GM12878 (cell line): ENCODE data around the gene FARS2. TPM values are rescaled to one million over a fixed set of nuclear protein-coding genes. Genes with fewer than 3 reads are reported as not detected.

Experiments
- ATAC-seq: fragments of 200-7000 bp; cut with Tn5 transposase; 3 replicates; pipeline ENCODE4 v1.9.1; 2020; ENCODE audit warnings: mild to moderate bottlenecking, moderate library complexity
- BruUV-seq: library from RNA; stranded (reverse); fragments of 400-500 nt; replicated peaks from 2 replicates; lab custom pipeline; 2021; lab: Mats Ljungman, UMichigan
- CTCF ChIA-PET: fragments of 300-600 bp; sonication (Branson Sonifier 250); formaldehyde crosslinking; extraction: SDS; loops from one replicate; lab custom pipeline; 2021; ENCODE audit warnings: inconsistent platforms; lab: Yijun Ruan, JAX
- POLR2A ChIA-PET: fragments of 350-600 bp; formaldehyde crosslinking; extraction: SDS; loops from one replicate; lab custom pipeline; 2021; ENCODE audit warnings: inconsistent platforms; lab: Charles Lee
- RAD21 ChIA-PET: fragments of 300-600 bp; sonication (Branson Sonifier 250); formaldehyde crosslinking; loops from one replicate; lab custom pipeline; 2023; ENCODE audit warnings: antibody characterized with exemption; ENCODE audit not compliant: unreplicated experiment; lab: Charles Lee
- SMC1A ChIA-PET: fragments of 300-600 bp; sonication (Branson Sonifier 250); formaldehyde crosslinking; loops from one replicate; lab custom pipeline; 2023; ENCODE audit not compliant: unreplicated experiment, uncharacterized antibody; lab: Charles Lee
- DNase-seq: peaks from one replicate; pipeline ENCODE4 v3.0.0-alpha.2; 2011; ENCODE audit warnings: low read depth, low spot score
- FAIRE-seq: peaks from 3 replicates; lab custom pipeline; 2011; peaks lifted over from hg19 to GRCh38; lab: Jason Lieb, UNC
- H2AFZ ChIP-seq: 2 replicates; pipeline ENCODE4 v1.6.0; 2011; ENCODE audit warnings: low read depth, low read length, control low read depth; ENCODE audit not compliant: control insufficient read depth
- H3K27ac ChIP-seq: 2 replicates; pipeline ENCODE4 v1.5.1; 2011; ENCODE audit warnings: control low read depth; ENCODE audit not compliant: control insufficient read depth, insufficient read depth
- H3K27me3 ChIP-seq, 2 experiments: replicated peaks in 1 of 2; 2 replicates each; pipeline versions ENCODE4 v1.6.0 to v1.6.1; 2011; ENCODE audit warnings: low read length in 1 of 2; ENCODE audit not compliant: control insufficient read depth in 2 of 2, insufficient read depth in 2 of 2
- H3K36me3 ChIP-seq, 2 experiments: 2 replicates each; pipeline ENCODE4 v1.5.1; 2011; ENCODE audit warnings: low read length in 1 of 2; ENCODE audit not compliant: control insufficient read depth in 2 of 2, insufficient read depth in 2 of 2
- H3K4me1 ChIP-seq: 2 replicates; pipeline ENCODE4 v1.6.1; 2011; ENCODE audit warnings: mild to moderate bottlenecking, low read length, moderate library complexity, mixed read lengths; ENCODE audit not compliant: control insufficient read depth, insufficient read depth
- H3K4me2 ChIP-seq: 2 replicates; pipeline ENCODE4 v1.6.0; 2011; ENCODE audit warnings: control low read depth; ENCODE audit not compliant: control insufficient read depth, insufficient read depth
- H3K4me3 ChIP-seq: fragments of 200-600 bp; sonication (generic); 2 replicates; pipeline ENCODE4 v1.5.1; 2016
- H3K79me2 ChIP-seq: 2 replicates; pipeline ENCODE4 v1.6.0; 2011; ENCODE audit warnings: low read length; ENCODE audit not compliant: control insufficient read depth, insufficient read depth
- H3K9ac ChIP-seq: 2 replicates; pipeline ENCODE4 v1.8.0; 2011; ENCODE audit warnings: low read length, control low read depth, mixed read lengths; ENCODE audit not compliant: control insufficient read depth, insufficient read depth
- H3K9me3 ChIP-seq: replicated peaks from 3 replicates; pipeline ENCODE4 v1.5.1; 2011; ENCODE audit warnings: mild to moderate bottlenecking, low read length; ENCODE audit not compliant: control insufficient read depth, insufficient read depth
- H4K20me1 ChIP-seq: 2 replicates; pipeline ENCODE4 v1.6.0; 2011; ENCODE audit not compliant: control insufficient read depth, insufficient read depth
- DPF2 ChIP-seq: fragments of 450-650 bp; IDR thresholded peaks from 2 replicates; pipeline ENCODE4 v1.6.1; 2017; ENCODE audit warnings: mild to moderate bottlenecking
- FOS ChIP-seq: IDR thresholded peaks from 3 replicates; pipeline ENCODE4 v1.6.1; 2011; ENCODE audit warnings: borderline replicate concordance; ENCODE audit not compliant: insufficient read length; ENCODE audit errors: extremely low read depth
- GABPA ChIP-seq: IDR thresholded peaks from 2 replicates; pipeline ENCODE4 v1.6.1; 2014; ENCODE audit warnings: antibody characterized with exemption, low read depth, mild to moderate bottlenecking, inconsistent platforms
- HDGF ChIP-seq: fragments of 450-650 bp; IDR thresholded peaks from 2 replicates; pipeline ENCODE4 v1.6.1; 2016; ENCODE audit warnings: antibody characterized with exemption
- RAD51 ChIP-seq: fragments of 450-650 bp; IDR thresholded peaks from 2 replicates; pipeline ENCODE4 v1.6.1; 2016; ENCODE audit warnings: moderate library complexity, mild to moderate bottlenecking, inconsistent platforms
- RFX5 ChIP-seq: IDR thresholded peaks from 2 replicates; pipeline ENCODE4 v1.6.1; 2011; ENCODE audit warnings: low read depth, low read length, improper control_type of control experiment
- SPI1 ChIP-seq: IDR thresholded peaks from 2 replicates; pipeline ENCODE4 v1.6.1; 2011; ENCODE audit warnings: low read depth, mild to moderate bottlenecking, low read length, moderate library complexity, borderline replicate concordance; ENCODE audit not compliant: insufficient read depth
- WGBS: methylation state at CpG from one replicate; pipeline ENCODE4 v1.1.6; 2016; ENCODE audit warnings: low lambda C conversion rate; ENCODE audit not compliant: insufficient replicate concordance, insufficient coverage; ENCODE audit errors: missing lambda C conversion rate; 5-methylcytosine and 5-hydroxymethylcytosine counted together
- in situ Hi-C: fragments of 300-500 bp; cut with MboI; formaldehyde crosslinking; loops from 9 replicates; pipeline ENCODE4 v1.14.3; 2018; ENCODE audit warnings: mixed read lengths
- intact Hi-C: fragments of 100-400 bp; cut with micrococcal nuclease; formaldehyde crosslinking; loops from one replicate; pipeline ENCODE4 v1.14.2; 2022; ENCODE audit not compliant: unreplicated experiment
- polyA plus RNA-seq, 11 experiments: library from polyadenylated mRNA; depleted of rRNA in 4 of 11; unstranded in 6 of 11; stranded (reverse) in 5 of 11; fragments of >200 nt; fragmentation: Nextera tagmentation in 4 of 11; fragmentation: Illumina TruSeq in 1 of 11; extraction: Ambion mirVana in 4 of 11; extraction: Trizol in 1 of 11; gene quantifications; 1 replicate in 1 of 11; 2 replicates in 10 of 11; pipeline versions ENCODE4 v1.2.1 to v1.2.3, GENCODE V29; 2011 to 2016; ENCODE audit warnings: inconsistent platforms in 2 of 11, missing spikeins in 2 of 11, low read depth in 1 of 11
- total RNA-seq, 4 experiments: library from RNA; depleted of rRNA in 3 of 4; stranded (reverse); fragments of >200 nt in 3 of 4; fragmentation: Illumina TruSeq in 1 of 4; extraction: Trizol in 1 of 4; gene quantifications; 2 replicates each; pipeline versions ENCODE4 v1.2.1 to v1.2.3, GENCODE V29; 2013 to 2021
- TF ChIP-seq, protein P1 (sequence below): IDR thresholded peaks from 2 replicates; pipeline ENCODE4 v1.6.1; 2012; ENCODE audit warnings: low read depth, low read length, improper control_type of control experiment
- TF ChIP-seq, protein P2 (sequence below): fragments of 450-650 bp; IDR thresholded peaks from 2 replicates; pipeline ENCODE4 v1.6.1; 2014; ENCODE audit warnings: mild to moderate bottlenecking
- TF ChIP-seq, protein P3 (sequence below): fragments of 450-650 bp; IDR thresholded peaks from 2 replicates; pipeline ENCODE4 v1.6.1; 2017; ENCODE audit warnings: mild to moderate bottlenecking, moderate library complexity

FARS2 gene
- total and polyA plus RNA-seq, 10 of the 15 experiments (the other 5 are each of a cell fraction or from before 2014, with no cell fraction given), result 16.8 to 46.7 (median 25.6) TPM

GRCh38 chr6:5341845-5342244 is 80.5 kb downstream of the FARS2 start:
- ChIA-PET POLR2A (interaction anchor here (1.0 kb wide), 1 partner anchor 9 kb away, joined by 8 read pairs; no protein-coding TSS in a partner anchor), CTCF (interaction anchor here (1.0 to 1.2 kb wide), 3 partner anchors 9 to 198 kb away, joined by 3 to 4 read pairs (median 3); no protein-coding TSS in a partner anchor), SMC1A (interaction anchor here (1.1 to 1.6 kb wide), 2 partner anchors 9 to 19 kb away, joined by 3 read pairs; no protein-coding TSS in a partner anchor), RAD21 (no interaction called here)
- Histone ChIP-seq H3K9me3 (no peaks in the 10 kb centered on the region), H3K27ac (no peak overlapping the region; the same call in 1 of the 2 replicates), H4K20me1 (no peaks in the 10 kb centered on the region), H3K27me3 (no peaks in the 10 kb centered on the region), H3K79me2 (peaks cover 15% of the 10 kb centered on the region), H3K4me1 (peaks cover 35% of the 10 kb centered on the region), H3K4me3 (no peak overlapping the region), H2AFZ (no peak overlapping the region), H3K4me2 (no peak overlapping the region), H3K36me3 (no peaks in the 10 kb centered on the region), H3K9ac (no peak overlapping the region)
- BruUV-seq, result no TSS peak
- intact Hi-C loops, result no loop called here
- no peak for FAIRE-seq
- in situ Hi-C loops, result no loop called here
- peak; percentile 35; the same call in 1 of the 2 replicates for TF ChIP-seq SPI1
- peak; percentile 52 for TF ChIP-seq RAD51
- TF ChIP-seq HDGF, result no peak
- no peak for DNase-seq
- ATAC-seq, result peak; percentile 18; the same call in 2 of the 3 replicates

GRCh38 chr6:5343998-5344397 is 82.7 kb downstream of the FARS2 start:
- POLR2A ChIA-PET, result no interaction called here
- Histone ChIP-seq H3K27ac (no peak overlapping the region), H3K9ac (no peak overlapping the region), H3K4me2 (no peak overlapping the region), H3K4me1 (peaks cover 24% of the 10 kb centered on the region), H3K27me3 (no peaks in the 10 kb centered on the region), H4K20me1 (no peaks in the 10 kb centered on the region), H3K4me3 (no peak overlapping the region), H3K36me3 (0 out of 4 replicates have a peak, but pooled peaks cover 0 to 2% of the 10 kb centered on the region in 2 experiments), H3K79me2 (peaks cover 7% of the 10 kb centered on the region), H3K9me3 (no peaks in the 10 kb centered on the region), H2AFZ (no peak overlapping the region)
- ATAC-seq, result no peak
- RAD21 ChIA-PET, result interaction anchor here (0.7 kb wide), 1 partner anchor 49 kb away, joined by 3 read pairs; no protein-coding TSS in a partner anchor
- SMC1A ChIA-PET, result interaction anchor here (0.9 kb wide), 1 partner anchor 212 kb away, joined by 3 read pairs; no protein-coding TSS in a partner anchor
- intact Hi-C loops (no loop called here), in situ Hi-C loops (no loop called here)
- CTCF ChIA-PET, result interaction anchor here (0.6 kb wide), 1 partner anchor 66 kb away, joined by 3 read pairs; no protein-coding TSS in a partner anchor
- 72% methylated on average over 11 of the region's 11 CpGs for WGBS
- BruUV-seq, result no TSS peak
- FAIRE-seq, result no peak
- no peak for DNase-seq
- TF ChIP-seq, protein P1, sequence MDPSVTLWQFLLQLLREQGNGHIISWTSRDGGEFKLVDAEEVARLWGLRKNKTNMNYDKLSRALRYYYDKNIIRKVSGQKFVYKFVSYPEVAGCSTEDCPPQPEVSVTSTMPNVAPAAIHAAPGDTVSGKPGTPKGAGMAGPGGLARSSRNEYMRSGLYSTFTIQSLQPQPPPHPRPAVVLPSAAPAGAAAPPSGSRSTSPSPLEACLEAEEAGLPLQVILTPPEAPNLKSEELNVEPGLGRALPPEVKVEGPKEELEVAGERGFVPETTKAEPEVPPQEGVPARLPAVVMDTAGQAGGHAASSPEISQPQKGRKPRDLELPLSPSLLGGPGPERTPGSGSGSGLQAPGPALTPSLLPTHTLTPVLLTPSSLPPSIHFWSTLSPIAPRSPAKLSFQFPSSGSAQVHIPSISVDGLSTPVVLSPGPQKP, result no peak
- TF ChIP-seq GABPA, result no peak
- TF ChIP-seq, protein P2, sequence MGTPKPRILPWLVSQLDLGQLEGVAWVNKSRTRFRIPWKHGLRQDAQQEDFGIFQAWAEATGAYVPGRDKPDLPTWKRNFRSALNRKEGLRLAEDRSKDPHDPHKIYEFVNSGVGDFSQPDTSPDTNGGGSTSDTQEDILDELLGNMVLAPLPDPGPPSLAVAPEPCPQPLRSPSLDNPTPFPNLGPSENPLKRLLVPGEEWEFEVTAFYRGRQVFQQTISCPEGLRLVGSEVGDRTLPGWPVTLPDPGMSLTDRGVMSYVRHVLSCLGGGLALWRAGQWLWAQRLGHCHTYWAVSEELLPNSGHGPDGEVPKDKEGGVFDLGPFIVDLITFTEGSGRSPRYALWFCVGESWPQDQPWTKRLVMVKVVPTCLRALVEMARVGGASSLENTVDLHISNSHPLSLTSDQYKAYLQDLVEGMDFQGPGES, result no peak
- no peak for TF ChIP-seq DPF2
- TF ChIP-seq, protein P3, sequence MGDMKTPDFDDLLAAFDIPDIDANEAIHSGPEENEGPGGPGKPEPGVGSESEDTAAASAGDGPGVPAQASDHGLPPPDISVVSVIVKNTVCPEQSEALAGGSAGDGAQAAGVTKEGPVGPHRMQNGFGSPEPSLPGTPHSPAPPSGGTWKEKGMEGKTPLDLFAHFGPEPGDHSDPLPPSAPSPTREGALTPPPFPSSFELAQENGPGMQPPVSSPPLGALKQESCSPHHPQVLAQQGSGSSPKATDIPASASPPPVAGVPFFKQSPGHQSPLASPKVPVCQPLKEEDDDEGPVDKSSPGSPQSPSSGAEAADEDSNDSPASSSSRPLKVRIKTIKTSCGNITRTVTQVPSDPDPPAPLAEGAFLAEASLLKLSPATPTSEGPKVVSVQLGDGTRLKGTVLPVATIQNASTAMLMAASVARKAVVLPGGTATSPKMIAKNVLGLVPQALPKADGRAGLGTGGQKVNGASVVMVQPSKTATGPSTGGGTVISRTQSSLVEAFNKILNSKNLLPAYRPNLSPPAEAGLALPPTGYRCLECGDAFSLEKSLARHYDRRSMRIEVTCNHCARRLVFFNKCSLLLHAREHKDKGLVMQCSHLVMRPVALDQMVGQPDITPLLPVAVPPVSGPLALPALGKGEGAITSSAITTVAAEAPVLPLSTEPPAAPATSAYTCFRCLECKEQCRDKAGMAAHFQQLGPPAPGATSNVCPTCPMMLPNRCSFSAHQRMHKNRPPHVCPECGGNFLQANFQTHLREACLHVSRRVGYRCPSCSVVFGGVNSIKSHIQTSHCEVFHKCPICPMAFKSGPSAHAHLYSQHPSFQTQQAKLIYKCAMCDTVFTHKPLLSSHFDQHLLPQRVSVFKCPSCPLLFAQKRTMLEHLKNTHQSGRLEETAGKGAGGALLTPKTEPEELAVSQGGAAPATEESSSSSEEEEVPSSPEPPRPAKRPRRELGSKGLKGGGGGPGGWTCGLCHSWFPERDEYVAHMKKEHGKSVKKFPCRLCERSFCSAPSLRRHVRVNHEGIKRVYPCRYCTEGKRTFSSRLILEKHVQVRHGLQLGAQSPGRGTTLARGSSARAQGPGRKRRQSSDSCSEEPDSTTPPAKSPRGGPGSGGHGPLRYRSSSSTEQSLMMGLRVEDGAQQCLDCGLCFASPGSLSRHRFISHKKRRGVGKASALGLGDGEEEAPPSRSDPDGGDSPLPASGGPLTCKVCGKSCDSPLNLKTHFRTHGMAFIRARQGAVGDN, result no peak
- TF ChIP-seq RFX5, result no peak
- no peak for TF ChIP-seq FOS
